Muscle of leg (tissue), 9 donors: ENCODE data around the gene SNRK. TPM values are rescaled to one million over a fixed set of nuclear protein-coding genes. Genes with fewer than 3 reads are reported as not detected.

Experiments used
- polyA plus RNA-seq, 8 donors: library from polyadenylated mRNA; unstranded; fragments of 120-200 nt; gene quantifications; one replicate each; pipeline versions ENCODE4 v1.2.1 to v1.2.3, GENCODE V29; 2013; ENCODE audit warnings: inconsistent platforms in 1 of 8, low replicate concordance in 1 of 8; ENCODE audit not compliant: insufficient read length in 8 of 8, insufficient read depth in 1 of 8
- total RNA-seq: library from RNA; stranded (reverse); fragments of 120-200 nt; gene quantifications from one replicate; pipeline ENCODE4 v1.2.4, GENCODE V29; 2013

The SNRK gene
- total and polyA plus RNA-seq, 9 donors, result 27.6 to 37.5 (median 31.5) TPM

Other genes starting within 250 kb of the SNRK start
- 16.6 TPM for gene POMGNT2, start 180.5 kb upstream of the SNRK start, total RNA-seq
- gene POMGNT2, start 180.5 kb upstream of the SNRK start, polyA plus RNA-seq, result 10 to 100 TPM; 17.6 to 27.7 (median 24.3) TPM